GM12891 (cell line): Measurements from ENCODE around the gene AFDN.

Experiments
- POLR2A ChIP-seq: IDR thresholded peaks from 2 replicates; pipeline ENCODE4 v1.6.1; 2011; ENCODE audit warnings: low read depth, low read length, control low read depth
- TAF1 ChIP-seq: IDR thresholded peaks from 2 replicates; pipeline ENCODE4 v1.6.1; 2011; ENCODE audit warnings: low read depth, low read length, control low read depth

DNA sequence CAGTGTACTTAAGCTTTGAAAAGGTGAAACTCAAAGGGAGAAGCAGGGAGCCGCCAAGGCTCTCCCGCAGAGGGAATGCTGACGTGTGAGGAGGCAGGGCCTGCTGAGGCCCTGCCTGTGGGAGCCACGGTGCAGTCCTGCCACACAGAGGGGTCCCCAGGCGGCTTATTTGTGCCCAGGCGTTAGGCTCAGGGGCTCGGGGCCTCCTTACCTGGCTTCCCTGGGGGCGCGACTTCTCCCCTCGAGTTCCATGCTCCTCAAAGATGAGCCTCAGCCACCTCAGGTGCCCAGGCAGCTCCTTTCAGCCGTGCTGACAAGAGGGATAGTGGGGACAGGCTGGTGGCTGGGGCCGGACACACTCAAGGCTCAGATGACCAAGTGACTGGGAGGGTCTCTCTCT lies 168.6 kb downstream of the AFDN start:
- TF ChIP-seq POLR2A = no peak
- TF ChIP-seq TAF1 = no peak
